Measurements from ENCODE around the gene NCOR2. TPM values are rescaled to one million over a fixed set of nuclear protein-coding genes. Genes with fewer than 3 reads are reported as not detected.

NCOR2 gene
- total RNA-seq, 1 donor from 2014 or later = 71.2 TPM

DNA sequence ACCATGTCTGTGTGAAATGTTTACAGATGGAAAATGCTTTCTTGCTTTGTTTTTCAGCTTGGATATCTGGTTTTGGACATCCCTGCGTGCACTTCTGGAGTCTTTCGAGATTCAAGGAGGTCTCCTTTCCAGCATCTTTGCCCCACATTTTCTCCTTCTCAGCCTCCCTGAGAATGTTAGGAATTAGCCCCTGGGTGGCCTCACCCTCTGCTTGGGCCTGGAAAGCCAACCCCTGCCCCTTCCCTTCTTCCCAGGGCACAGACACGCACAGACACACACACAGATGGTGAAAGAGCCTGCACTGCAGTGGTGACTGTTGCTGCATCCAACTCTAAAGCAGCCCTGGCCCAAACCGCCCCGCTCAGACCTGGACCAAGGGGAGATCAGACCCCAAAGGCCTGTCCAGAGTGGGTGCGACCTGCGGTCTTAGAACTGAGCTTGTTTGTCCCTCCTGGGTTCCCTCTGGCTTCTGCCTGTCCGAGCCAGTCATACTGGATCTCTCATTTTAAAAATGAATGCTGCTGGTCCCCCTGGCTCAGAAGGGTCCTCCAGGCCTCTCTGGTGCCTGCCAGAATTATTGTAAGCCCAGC is 8.7 kb upstream of the NCOR2 start:
- DNase-seq = peak; percentile 30

DNA sequence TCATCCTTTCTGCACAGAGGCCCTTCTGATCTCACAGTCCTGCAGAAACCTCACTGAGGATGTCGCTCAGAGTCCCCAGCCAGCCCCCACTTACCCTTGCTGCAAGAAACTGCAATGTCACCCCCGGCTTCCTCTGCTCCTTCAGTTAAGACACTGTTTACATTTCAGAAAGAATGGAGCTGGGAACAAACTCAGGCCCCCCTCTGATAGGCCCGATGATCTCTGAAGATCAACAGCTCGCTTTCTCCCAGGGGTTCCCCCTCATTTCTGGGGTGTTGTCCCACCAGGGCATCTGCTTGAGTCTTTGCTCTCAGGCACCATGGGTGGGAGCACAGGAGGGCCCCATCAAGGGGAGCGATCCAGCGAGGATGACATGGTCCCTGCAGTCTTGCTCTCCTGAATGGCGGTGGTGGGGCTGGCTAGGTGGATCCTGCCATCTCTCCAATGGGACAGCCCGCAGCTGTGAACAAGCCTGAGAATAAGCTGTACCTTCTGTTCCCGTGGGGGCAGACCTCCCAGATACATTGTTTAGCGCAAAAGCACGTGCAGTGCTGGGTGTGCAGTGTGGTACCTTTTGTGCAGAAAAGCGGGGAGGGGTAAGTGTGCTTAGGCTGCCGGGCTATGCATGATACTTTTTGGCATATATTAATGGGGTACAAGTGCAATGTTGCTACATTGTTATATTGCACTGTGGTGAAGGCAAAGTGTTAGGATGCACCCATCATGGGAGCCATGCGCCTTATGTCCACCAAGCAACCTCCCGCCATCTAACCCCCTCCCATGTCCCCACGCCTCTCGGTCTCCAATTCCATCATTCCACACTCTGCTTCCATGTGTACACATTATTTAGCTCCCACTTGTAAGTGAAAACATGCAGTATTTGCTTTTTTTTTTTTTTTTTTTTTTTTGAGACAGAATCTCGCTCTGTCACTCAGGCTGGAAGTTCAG is 6.7 kb upstream of the NCOR2 start:
- no peak for DNase-seq

DNA sequence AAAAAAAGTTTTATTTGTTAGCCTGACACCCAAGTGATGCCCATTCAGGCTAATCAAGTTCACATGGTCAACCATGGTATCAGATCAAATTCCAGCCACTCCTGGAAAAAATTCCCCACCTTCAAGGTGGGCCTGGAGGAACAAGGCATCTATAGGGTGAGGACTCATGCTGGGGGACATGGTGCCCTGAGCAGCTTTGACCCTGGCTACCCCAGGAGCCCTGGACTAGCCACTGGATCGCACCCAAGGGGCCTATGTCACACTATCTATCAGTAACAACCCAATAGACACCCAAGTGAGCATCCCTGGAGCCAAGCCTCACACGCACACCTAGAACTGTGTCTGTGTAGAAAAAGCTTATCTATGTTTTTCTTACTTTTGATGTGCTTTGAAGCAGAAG is 4.1 kb upstream of the NCOR2 start:
- DNase-seq = no peak

DNA sequence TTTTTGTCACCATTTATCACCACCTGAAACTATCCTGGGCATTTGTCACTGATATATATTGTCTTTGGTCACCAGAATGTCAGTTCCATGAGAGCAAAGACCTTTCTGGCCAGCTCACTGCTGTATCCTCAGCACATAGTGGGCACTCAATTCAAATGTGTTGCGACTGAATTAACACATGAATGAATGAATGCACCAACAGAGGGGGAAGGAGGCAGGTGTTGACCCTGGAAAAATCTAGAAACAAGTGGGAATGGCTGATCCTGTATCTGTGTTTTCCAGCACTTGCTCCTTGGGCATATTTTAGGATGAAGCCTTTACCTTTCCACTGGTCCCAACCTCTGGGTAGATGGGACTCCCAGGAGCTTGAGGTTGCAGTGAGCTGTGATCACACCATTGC is 3.4 kb upstream of the NCOR2 start:
- no peak for DNase-seq

DNA sequence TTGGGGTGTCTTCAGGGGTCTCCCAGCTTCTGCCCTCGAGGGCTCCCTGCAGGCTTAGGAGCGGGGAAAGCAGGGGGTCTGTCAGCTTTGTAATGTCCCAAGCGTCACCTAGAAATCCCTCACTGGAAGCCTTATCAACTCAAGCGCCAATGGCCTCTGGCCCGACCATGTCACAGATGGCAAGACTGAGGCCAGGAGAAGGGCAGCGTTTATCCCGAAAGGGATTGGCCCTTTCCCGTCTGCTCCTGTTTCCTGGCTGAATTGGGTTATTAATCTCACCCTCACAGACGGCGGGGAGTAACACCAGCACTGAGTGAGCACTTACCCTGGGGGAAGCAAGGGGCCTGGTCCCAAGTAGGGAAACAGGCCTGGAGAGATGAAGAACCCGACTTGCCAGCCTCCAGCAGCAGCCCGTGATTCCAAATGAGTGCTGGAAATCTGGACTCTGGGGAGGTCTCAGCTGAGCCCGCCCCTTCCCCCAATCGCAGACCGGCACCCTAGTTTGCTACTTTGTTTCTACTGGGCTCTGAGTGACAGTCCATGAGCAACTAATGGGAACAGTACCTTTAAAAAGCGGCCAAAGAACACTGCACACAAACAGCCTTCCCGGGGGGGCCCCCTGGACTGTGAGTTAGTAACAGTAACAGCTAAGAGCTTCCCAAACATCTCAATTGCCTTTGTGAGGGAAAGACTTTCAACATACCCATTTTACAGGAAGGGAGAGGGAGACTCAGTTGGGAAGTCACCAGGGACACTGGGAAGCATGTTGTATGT is 2.1 kb upstream of the NCOR2 start:
- DNase-seq = no peak

DNA sequence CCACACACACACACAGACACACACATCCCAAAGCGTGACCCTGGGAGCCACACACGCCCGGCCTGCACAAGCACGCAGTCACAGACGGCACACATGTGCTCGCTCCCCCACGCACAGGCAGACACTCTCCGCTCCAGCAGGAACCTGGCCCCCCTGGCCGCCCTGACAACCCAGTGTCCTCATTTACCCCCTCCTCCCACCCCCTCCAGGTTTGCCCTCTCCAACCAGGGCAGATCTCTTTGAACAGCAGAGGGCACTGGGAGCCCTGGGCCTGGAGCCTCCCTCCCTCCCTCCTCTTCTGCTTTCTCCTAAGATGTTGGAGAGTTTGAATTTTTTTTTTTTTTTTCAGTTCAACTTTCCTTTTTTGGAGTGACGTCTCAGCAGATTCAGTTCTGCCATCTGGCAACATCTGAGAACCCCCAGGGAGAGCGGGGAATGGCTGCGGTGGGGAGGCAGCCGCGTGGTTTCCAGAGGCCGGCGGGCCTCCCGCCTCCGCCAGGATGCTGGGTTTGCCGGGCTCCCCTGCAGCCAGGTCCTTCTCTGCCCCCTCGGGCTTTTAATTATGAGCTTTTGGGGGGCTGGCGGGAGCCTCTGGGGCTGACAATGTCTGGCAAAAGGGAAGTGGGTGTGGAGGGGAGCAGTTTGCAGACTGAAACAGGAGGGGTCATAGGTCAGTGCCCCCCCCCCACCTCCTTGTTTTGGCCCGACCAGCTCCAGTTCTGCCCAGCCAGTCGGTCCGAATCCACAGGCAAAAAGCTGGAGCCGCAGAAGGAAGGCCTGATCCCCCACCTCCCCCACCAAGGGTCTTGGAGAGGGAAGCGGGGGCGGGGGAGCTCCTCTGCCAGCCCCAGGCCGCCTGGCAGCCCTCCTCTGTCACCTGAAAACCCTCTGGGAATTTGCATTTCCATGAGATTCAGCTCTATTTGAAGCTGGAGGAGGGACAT is 1.3 kb upstream of the NCOR2 start:
- DNase-seq = peak; percentile 92

DNA sequence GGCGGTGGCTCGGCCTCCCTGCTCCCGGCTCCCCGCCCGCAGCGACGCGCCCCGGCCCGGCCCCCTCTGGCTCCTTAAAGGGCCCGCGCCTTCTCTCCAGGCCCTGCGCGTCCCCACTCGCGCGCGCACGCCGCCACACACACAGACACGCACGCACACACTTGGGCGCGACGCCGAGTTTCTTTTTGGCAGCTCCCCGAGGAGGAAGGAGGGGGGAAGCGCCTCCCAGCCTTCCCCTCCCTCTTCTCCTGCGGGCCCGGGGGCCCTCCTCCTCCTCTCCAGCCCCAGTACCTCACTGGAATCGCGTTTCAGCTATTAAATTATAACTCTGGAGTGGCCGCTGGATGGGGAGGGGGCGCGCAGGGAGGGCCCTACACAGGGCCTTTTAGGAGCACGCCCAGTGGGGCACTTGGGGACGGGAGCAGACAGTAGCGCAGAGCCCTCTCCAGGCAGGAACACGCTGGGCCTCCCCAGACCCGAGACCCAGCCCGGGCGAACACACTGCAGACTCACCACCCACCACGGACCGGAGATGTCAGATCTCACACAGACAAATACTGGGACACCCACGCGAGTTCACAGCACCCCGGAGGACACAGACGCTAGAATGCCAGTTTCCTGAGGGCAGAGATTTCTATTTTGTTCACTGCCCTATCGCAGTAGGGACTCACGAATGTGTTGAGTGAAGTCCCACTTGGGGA is 411 bp upstream of the NCOR2 start:
- peak; percentile 96 for DNase-seq

DNA sequence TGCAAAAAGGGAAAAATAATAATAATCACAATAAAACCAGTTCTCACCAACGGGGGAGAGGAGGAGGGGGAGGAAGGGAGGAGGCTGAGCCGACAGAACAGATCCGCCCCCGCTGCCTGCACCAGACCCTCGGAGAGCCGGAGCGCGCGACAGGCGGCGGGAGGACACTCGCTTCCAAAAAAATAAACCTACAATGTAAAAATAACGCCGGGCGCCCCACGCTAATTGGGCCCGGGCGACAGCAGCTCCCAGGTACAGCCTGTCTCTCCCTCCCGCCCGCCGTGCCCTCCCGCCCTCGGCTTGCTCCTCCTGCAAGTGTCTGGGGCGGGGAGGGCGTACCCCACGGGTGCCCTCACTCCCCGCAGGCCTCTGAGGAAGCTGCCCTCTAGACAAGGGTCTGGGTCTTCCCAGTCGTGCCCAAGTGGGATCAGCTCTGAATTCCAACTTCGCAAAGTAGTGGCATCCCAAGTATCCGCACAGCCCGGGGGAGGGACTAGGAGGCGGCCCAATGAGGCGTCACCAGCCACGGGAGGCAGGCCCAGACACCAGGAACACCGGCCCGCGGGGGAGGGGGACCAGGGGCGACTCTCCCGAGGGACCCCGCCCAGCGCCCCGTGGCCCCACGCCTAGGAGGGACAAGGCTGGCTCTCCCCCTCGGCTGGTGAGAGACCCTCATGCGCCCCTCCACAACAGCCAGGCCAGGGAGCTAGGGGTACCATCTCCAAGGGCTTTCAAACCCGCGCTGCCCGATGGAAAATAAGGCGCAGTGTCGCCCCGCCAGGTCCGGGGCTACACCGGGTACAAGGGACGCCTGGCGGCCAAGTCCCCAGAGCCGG is 1.0 kb downstream of the NCOR2 start:
- peak; percentile 78 for DNase-seq

DNA sequence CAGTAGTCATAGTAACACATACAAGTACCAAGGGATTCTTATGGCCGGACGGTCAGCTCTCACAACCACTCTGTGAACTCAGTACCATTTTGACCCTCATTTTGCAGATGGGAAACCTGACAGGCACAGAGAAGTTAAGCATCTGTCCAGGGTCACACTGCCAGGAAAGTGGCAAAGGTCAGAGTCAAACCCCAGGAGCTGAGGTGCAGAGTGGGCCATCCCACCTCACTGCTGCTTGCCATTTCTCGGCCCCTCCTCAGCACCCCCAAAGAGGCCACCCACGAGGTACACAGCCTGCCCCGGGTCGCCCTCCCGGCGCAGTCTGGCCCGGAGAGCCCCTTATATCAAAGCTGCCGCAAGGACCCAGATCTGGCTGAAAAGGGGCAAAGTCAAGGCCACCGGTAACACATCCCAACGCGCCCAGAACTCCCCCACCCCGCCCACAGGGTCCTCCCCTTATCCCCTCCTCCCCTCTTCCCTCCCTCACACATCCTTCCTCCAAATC is 1.7 kb downstream of the NCOR2 start:
- no peak for DNase-seq

DNA sequence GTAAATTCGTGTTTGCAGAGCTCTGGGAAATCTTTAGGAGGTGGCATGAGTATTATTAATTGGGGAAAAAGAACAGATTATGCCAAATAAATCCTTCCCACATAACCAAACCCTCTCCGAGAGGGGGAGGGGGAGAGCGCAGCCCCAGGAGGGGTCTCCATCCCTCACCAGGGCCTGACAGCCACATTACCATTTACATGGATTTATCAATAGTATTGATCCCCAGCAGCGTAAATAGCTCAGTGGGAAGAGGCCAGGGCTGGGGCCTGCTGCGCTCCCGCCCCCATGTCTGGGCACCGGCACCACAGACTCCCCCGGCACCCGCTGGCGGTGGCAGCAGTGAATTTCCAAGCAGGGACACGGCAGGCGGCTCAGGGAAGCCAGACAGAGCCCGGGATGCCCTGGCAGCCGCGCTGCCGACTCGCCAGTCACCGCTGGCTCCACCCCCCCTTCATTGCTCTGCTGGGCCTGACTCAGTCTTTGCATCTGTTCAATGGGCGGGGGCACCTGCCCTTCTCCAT is 2.4 kb downstream of the NCOR2 start:
- no peak for DNase-seq

DNA sequence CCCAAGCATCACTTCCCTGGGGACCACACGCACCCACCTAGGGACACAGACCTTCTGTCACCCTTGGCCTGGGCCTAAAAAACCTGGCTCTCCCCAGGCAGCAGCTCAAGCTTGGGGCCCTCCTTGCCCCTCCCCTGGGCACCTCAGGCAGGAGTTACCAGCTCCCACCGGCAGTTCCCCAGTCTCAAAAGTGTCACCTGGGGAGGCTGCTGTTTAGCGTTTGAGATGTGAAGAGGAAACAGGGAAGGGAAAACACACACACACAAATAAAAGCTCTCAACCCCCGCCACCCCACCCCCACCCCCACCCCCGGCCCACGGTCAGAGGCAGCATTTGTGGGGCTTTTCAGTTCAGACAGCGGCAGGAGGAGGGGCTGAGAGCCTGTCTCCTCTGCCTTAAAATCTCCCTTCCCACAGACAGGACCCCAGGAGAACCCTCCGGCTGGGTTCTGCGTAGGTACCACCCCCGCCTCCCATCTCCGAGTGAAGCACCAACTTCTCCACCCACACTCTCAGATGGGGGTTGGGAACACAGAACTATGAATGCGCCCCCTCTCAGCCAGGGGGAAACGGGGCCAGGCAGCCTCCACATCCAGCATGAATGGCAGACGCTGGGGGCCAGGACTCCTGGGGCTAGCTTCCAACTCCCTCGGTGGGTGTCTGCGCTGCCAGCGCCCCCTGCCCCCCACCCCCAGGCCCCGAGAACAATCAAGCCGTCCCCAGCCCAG is 3.0 kb downstream of the NCOR2 start:
- no peak for DNase-seq

DNA sequence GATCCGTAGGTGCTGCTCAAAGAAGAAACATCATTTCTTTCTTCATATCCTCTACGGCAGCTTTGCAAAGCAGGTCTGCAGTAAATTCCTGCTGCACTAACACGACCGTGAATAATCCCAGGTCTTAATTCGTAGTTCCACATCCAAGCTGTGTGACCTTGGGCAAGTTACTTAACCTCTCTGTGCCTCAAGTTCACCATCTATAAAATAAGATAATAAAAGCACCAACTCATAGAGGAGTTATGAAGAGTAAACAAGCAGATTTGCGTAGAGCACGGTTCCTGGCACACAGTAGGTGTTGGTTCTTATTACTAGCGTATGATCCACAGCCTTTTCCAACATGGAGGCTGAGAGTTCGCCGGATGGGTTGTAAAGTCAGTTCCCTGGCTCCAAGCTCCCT is 3.6 kb downstream of the NCOR2 start:
- DNase-seq = no peak

DNA sequence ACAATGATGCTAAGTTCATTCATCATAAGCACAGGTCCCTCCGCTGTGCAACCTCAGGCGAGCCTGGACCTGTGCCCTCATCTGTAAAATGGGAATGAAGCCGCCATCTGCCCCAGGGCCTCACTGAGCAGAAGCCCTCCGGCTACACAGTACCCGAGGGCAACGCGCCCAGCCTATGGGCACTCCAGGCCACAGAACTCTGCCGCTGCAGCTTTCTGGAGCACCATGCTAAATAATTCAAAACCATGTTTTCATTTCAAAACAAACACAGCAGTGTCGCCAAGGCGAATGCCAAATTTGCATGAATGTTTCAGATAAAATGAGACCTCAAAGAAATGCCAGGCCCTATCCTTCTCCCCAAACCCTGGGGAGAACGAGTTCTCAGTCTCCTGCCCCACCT is 4.0 kb downstream of the NCOR2 start:
- no peak for DNase-seq

DNA sequence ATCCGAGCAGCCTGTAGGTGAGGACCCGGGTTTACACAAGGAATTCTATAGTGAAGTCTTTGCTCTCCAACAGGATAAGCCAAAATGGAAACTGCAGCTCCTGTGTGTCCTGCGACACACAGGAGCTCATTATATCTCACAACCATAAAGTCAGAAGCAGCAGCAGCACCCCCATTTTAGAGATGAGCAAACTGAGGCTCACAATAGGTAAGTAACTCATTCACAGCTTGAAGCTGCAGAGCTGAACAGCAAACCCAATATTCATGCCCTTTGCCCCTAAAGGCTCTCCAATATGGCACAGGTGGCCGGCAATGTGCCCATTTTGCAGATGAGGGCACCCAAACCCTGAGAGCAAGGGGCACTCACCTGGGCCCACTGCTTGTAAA is 4.6 kb downstream of the NCOR2 start:
- DNase-seq = no peak

DNA sequence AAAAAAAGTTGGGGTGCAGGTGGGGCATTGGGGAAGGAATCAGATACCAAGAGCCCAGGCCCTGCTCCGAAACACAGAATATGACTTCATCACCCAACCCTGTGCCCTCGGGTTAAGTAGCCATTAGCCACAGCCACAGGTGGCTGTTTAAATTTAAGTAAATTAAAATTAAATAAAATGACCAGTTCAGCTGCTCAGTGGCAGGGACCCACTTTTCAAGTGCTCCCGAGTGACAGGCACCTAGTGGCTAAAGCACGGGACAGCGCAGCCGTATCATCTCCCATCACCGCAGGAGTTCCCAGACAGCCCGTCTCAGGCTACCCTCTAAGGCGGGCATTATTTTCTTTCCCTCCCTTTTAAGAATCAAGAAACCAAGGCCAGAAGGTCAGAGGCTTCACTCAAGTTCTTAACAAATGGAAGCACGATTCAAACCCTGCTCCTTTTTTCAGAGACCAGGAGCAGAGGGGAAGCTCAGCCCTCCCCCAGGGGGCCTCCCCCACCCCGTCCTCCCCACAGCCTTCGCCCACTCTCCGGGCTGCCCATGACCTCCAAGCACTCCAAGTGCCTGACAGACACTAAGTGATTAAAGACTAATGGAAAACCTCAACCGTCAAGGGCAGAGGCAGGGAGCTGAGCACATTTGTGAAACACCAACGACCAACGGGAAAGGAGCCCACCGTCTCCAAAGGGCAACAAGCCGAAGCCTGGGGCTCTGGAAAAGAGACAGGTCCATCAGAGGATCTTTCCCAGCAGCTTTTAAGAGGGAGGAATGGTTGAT is 5.2 kb downstream of the NCOR2 start:
- DNase-seq = no peak

DNA sequence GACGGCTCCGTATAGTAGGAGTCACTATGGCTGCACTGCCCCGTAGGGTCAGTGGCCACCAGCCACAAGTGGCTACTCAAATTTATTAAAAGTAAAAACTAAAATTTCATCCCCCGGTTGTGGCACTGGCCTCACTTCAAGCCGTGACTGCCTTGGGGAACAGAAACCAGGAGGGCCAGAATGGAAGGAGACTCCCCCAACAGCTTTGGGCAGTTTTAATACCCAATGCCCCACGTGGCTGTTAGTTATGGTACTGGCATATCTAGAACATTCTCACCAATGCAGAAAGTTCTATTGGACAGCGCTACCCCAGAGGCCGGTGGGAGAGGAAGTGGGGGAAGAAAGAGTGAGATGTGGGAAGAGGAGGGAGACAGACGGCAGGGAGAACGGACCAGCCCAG is 6.2 kb downstream of the NCOR2 start:
- no peak for DNase-seq

DNA sequence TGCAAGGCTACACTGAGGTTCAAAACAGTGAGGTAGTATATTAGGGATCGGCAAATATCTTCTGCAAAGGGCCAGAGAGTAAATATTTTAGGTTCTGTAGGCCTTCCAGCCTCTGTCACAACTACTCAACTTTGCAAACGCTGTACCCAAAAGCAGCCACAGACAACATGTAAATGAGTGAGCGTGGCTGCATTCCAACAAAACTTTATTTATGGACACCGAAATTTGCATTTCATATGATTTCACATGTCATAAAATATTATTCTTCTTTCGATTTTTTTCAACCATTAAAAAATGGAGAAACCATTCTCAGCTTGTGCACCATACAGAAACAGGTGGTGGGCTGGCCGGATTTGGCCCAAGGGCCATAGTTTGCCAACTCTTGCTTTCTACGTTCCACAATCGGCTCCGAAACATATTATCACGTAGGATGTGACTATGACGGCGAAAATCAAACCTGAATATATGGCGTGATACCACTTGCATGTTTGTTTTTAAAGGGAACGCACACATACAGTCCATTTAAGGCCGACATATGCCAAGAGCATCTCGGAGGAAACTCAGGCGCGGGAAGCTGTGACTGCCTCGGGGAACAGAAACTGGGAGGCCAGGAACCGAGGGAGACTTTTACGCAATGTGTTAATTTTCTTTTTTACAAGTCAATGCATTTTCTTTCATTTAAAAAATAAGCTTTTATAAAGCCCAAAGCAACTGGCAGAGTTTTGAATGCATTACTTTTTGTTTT is 7.1 kb downstream of the NCOR2 start:
- no peak for DNase-seq
